ENCODE measurements around the gene CALML6.
"Not testable (repeated sequence)": the region's sequence is repeated elsewhere in the genome, so short reads cannot be mapped to it uniquely, and the experiment has no call there.

CALML6 gene

DNA sequence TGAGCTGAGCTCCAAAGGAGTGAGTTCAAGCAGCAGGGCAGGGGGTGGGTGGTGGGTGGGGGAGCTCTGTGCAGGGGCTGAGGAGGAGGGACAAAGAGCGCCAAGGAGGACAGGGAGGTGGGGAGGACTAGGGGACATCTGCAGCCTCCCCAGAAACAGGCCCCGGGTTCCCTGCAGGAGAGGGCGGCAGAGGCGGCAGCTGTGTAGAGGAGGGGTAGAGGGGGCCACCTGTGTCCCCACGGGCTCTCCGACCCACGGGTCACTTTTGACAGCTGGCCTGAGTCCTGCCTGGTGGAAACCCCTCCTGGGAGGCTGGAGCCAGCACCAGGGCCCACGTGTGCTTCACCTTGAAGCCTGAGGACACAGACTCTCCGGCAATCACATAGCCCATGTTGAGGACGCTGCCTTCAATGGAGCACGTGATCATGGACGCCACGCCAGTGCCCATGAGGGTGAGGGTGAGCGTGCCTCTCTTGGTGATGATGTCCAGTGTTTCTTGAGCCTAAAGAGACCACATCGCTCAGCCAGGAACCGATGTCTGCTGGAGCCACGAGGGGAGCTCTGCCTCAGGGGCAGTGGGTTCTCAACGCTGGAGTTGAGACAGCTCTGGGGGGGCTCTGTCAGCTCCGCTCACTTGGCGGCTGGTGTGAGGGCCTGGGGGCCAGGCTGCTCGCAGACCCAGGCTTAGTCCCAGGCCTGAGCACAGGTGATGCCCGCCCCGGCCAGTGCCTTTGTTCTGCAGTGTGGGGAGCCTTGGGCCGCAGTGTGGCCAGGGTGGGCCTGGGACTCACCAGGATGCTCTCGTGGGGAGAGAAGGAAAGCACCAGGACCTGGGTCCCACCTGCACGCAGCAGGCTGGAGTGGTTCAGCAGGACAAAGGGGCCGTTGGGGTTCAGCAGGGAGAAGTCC, 10.6 kb downstream of the CALML6 start:
- no peak for DNase-seq

DNA sequence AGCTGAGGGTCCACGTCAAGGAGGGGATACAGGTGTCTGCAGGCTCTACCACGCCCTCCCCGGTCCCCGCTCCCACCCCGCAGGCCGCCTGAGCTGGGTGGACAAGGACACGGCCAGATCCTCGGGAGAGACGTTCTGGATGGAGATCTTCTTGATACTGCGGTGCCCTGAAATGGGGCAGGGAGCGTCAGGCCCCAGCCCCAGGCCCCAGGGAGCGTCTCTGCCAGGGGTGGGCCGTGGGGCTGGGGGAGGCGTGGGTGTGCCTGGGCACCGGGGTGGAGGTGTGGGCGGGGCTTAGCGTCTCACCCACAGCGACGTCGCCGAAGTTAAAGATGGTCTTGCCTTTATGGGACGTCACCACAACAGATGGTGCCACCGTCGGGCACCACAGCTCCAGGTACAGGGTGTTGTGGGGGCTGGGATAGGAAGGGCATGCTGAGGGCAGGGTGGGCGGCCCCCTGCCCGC, 11.3 kb downstream of the CALML6 start:
- no peak for DNase-seq

- DNase-seq, result no peak
These were observed 12.0 kb downstream of the CALML6 start for GRCh38 chr1:1926886-1927660.

- no peak for DNase-seq
These were observed 12.7 kb downstream of the CALML6 start for GRCh38 chr1:1927751-1928150.

GRCh38 chr1:1928231-1929101, 13.4 kb downstream of the CALML6 start:
- no peak for DNase-seq

- DNase-seq, result no peak
These were observed 14.1 kb downstream of the CALML6 start for GRCh38 chr1:1929102-1929638.

GRCh38 chr1:1929639-1930545, 14.8 kb downstream of the CALML6 start:
- DNase-seq, result no peak

GRCh38 chr1:1934848-1935247, 19.8 kb downstream of the CALML6 start:
- not testable (repeated sequence) for DNase-seq

GRCh38 chr1:1937061-1937460, 22.0 kb downstream of the CALML6 start:
- DNase-seq, result no peak

- DNase-seq, result no peak
These were observed 22.7 kb downstream of the CALML6 start for GRCh38 chr1:1937549-1938275.

DNA sequence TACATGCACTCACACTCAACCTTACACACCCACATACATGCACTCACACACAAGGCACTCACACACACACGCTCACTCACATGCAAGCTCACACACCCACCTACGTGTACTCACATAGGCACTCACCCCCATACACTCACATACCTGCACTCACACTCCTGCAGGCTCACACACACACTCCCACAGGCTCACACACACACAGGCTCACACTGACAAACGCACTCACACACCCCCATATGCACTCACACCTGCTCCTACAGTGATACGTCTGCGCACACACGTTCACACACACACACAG, 23.2 kb downstream of the CALML6 start:
- no peak for DNase-seq

- DNase-seq, result no peak
These were observed 23.7 kb downstream of the CALML6 start for GRCh38 chr1:1938613-1939295.

GRCh38 chr1:1939296-1940122, 24.4 kb downstream of the CALML6 start:
- no peak for DNase-seq

DNA sequence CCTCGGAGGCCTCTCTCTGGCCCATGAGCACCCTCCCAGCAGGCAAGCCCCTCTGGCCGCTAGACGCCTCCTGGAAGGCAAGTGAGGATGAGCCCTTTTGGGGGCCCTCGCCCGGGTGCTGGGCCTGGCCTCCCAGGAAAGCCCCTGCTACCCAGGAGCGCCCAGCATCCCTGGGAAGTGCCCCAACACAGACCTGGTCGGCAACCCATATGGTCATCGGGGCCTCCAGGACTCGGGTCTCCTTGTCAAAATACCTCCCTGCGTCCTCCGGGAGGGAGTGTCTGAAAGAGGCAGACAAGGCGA, 25.0 kb downstream of the CALML6 start:
- no peak for DNase-seq

DNA sequence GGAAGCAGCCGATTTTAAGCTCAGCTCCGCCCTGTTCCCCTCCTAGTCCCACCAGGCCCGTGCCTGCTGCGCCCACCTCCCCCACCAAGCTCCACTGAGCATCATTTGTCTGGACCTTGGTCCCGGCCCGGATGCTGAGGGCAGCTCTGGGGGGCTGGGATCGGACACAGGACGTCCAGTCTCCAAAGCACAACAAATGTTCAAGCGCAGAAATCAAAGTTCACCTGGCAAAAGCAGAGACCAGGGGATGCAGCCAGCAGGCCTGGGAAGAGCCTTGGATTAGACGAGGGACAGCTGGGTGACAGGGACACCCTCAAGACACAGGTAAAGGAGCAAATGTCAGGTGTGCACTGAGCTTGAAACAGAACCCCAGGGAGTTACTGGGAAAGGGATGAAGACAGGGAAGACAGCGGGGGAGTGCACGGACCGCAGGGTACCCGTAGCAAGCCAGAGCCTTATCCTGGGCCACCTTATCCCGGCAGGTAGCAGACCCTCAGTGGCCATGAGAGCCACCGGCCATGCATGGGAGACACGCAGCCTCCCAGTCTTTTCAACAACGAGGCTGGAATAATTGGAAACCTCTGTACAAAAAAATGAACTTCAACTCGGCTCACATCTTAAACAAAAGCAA, 26.3 kb downstream of the CALML6 start:
- DNase-seq, result no peak

GRCh38 chr1:1941868-1942752, 27.1 kb downstream of the CALML6 start:
- no peak for DNase-seq

DNA sequence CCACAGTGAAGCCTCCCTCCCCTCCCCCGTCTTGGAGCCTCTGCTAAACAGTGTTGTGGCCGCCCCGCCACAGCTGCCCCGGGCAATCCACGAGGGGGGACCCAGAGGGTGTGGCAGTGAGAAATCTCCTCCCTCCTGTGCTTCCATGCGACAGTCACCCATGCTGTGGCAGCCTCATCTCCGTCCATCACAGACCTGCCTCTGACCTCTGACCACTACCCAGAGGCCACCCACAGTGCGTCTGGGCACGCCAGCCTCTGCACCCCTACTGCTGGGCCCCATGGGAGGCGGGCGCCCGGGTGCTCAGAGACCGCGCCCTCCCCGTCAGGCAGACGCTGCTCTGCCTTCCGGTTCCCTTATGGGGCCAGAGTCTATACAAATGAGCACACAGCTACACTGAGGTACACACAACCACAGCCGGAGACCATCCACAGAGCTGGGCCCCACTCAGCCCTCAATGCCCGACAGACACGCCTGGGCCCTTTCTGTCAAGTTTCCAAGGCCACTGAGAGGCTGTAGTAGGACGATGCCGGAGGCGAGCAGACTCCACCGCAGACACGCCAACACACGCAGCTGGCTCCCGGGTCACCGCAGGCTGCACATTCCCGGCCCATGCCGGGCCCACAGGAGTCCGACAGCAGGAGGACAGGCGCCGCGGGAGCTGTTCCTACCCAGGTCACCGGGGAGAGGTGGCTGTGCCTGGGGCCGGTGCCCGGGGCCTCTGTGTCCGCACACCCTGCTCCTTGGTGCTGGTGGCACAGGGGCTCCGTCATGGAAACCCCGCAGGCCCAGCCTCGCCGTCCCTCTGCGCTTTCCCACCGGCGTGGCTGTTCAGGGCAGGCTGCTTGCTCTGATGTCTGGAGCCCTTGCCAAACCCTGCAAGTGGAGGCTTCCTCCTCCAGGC, 27.9 kb downstream of the CALML6 start:
- DNase-seq, result no peak

All from GF-D8 (cell line).